ENCODE results near the gene TRIM62. TPM values are rescaled to one million over a fixed set of nuclear protein-coding genes. Genes with fewer than 3 reads are reported as not detected.

The TRIM62 gene
- total and polyA plus RNA-seq, 7 donors = 4.0 to 14.2 (median 5.5) TPM

GRCh38 chr1:33180911-33181890, 642 bp downstream of the TRIM62 start:
- Histone ChIP-seq H3K27me3 (ENCODE audit: insufficient read depth in 3 of 3, low read length in 2 of 3) (no peaks in the 10 kb centered on the region), H3K4me3 (peak overlapping the region; percentile 88), H3K27ac (peak overlapping the region; percentile 84), H3K36me3 (ENCODE audit: insufficient read depth in 1 of 2, low read depth in 1 of 2) (no peaks in the 10 kb centered on the region), H3K9me3 (no peaks in the 10 kb centered on the region), H3K4me1 (peaks cover 15% of the 10 kb centered on the region)
- WGBS, 3 donors = 0 to 1% (median 1%) methylated on average over 74 to 90 of the region's 90 CpGs
- ATAC-seq (peak; percentile 41 to 82 (median 72)), DNase-seq (peak; percentile 51 to 73)
- intact Hi-C loops (cut with DNase I) = loop anchor here in 1 of 2 donors (5.0 kb wide), 2 partner anchors 76 to 171 kb away; partner anchors contain the start of gene ZNF362
- no peak for TF ChIP-seq CTCF (IDR thresholded peaks at IDR 0.05)

DNA sequence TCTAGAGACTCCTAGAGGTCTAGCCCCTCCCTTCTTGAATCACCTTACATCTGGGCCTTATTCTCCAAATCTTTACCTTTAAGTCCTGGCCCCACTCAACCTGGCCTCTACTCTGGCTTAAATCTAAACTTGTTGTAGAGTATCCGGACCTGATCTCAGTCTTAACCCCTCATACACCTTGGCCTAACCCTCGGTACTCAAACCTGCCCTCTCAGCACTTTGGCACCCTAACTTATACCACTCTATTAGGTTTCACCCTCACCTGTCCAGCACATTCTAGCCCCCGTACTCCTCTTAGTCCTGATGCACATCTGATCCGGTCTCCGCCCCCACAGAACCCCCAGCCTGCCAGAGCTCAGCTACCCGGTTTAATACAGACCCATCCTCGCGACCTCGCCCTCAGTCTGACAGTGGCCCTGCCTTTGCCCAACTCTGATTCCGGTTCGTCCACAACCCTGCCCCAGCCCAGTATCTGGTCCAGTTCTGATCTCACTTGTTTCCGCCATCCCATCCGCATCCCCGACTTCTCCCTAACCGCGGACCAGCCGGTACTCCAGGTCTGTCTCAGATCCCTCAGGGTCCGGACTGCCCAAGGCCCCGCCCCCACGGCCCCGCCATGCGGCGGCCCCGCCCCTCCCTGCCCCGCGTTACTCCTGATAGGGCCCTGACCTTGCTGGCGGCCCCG, 1.5 kb downstream of the TRIM62 start:
- H3K27me3 ChIP-seq (ENCODE audit: insufficient read depth in 3 of 3, low read length in 2 of 3) = no peaks in the 10 kb centered on the region
- DNase-seq = peak; percentile 95 to 96
- ATAC-seq = peak in 1 of 4 donors; percentile 70
- H3K27ac ChIP-seq = peak overlapping the region; percentile 56
- 8 to 14% (median 8%) methylated on average over 25 to 28 of the region's 28 CpGs for WGBS, 3 donors
- no peaks in the 10 kb centered on the region for H3K9me3 ChIP-seq
- H3K4me3 ChIP-seq = peak overlapping the region; percentile 88
- TF ChIP-seq CTCF (IDR thresholded peaks at IDR 0.05) = no peak
- no peaks in the 10 kb centered on the region for H3K36me3 ChIP-seq (ENCODE audit: insufficient read depth in 1 of 2, low read depth in 1 of 2)
- intact Hi-C loops (cut with DNase I) = loop anchor here in 1 of 2 donors (5.0 kb wide), 2 partner anchors 77 to 172 kb away; partner anchors contain the start of gene ZNF362
- peaks cover 20% of the 10 kb centered on the region for H3K4me1 ChIP-seq

DNA sequence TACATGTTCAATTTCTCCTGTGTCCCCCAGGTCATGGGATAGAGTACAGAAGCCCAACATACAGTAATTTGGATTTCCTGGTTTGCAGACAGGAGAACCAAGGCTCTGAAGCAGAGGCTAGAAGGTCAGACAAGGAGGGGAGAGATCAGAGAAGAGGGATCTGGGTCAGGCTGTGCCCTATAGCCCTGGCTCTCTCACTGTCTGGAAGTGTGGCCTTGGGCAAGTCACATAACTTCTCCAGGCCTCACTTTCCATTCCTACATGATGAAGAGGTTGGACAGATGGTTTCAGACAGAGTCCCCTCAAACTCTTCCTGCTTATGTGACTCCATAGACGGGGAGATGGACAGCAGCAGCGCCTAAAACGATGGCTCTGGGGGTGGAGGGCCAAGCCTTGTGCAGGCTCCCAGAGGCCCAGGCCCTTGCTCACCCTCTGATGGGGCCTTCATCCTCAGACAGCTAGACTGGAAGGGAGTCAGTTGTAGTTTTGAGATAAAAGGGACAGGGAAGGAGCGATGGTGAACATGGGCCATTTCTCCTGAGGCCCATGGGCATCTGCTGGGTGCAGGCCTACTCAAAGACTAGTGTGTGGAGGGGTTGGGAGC, 2.9 kb downstream of the TRIM62 start:
- H3K9me3 ChIP-seq = no peaks in the 10 kb centered on the region
- 95 to 97% (median 96%) methylated on average over 4 of the region's 4 CpGs for WGBS, 3 donors
- ATAC-seq (no peak), DNase-seq (no peak)
- peaks cover 24% of the 10 kb centered on the region for H3K4me1 ChIP-seq
- no peak for TF ChIP-seq CTCF (IDR thresholded peaks at IDR 0.05)
- intact Hi-C loops (cut with DNase I) = no loop called here
- no peaks in the 10 kb centered on the region for H3K27me3 ChIP-seq (ENCODE audit: insufficient read depth in 3 of 3, low read length in 2 of 3)
- no peak overlapping the region for H3K4me3 ChIP-seq
- H3K36me3 ChIP-seq (ENCODE audit: insufficient read depth in 1 of 2, low read depth in 1 of 2) = no peaks in the 10 kb centered on the region
- H3K27ac ChIP-seq = no peak overlapping the region

DNA sequence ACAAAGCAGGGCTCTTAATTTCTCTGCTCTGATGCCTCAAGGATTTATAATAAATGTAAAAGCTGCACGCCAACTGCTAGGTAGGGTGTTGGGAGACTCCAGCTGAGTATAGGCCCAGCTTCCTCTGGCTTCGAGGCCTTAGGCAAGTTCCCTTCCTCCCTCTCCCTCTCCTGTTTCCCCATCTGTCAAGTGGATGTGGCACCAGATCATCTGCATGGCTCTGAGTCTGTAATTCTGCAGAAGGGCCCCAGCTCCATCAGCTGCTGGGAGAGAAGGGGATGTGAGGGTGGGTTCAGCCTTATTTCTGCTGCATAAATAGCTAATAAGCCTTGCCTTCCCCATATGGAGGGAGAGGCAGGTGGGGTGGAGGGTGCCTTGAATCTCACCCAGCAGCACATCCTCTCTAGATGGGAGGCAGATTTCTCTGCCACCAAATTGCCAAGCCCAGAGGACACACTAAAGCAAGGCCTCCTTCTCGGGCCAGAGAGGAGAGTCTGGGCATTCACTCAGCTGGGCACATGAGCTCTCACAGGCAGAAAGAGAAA, 3.8 kb downstream of the TRIM62 start:
- H3K4me3 ChIP-seq = no peak overlapping the region
- no peaks in the 10 kb centered on the region for H3K27me3 ChIP-seq (ENCODE audit: insufficient read depth in 3 of 3, low read length in 2 of 3)
- 72 to 87% (median 83%) methylated on average over 3 of the region's 3 CpGs for WGBS, 3 donors
- intact Hi-C loops (cut with DNase I) = no loop called here
- TF ChIP-seq CTCF (IDR thresholded peaks at IDR 0.05) = no peak
- H3K4me1 ChIP-seq = peaks cover 24% of the 10 kb centered on the region
- H3K36me3 ChIP-seq (ENCODE audit: insufficient read depth in 1 of 2, low read depth in 1 of 2) = no peaks in the 10 kb centered on the region
- no peaks in the 10 kb centered on the region for H3K9me3 ChIP-seq
- DNase-seq (no peak), ATAC-seq (no peak)
- H3K27ac ChIP-seq = peak overlapping the region; percentile 82

Data from psoas muscle (tissue), 8 donors.